GM23248 (cell line): ENCODE results near the gene WDR76.
"Not testable (repeated sequence)": the region's sequence is repeated elsewhere in the genome, so short reads cannot be mapped to it uniquely, and the experiment has no call there.

Experiments
- EZH2 ChIP-seq: fragments of 200-600 bp; sonication (generic); IDR thresholded peaks from 2 replicates; pipeline ENCODE4 v1.6.1; 2018; ENCODE audit warnings: antibody characterized with exemption, mild to moderate bottlenecking; ENCODE audit not compliant: insufficient read depth, poor library complexity, severe bottlenecking
- EZH2phosphoT487 ChIP-seq: fragments of 200-600 bp; sonication (generic); IDR thresholded peaks from 2 replicates; pipeline ENCODE4 v1.6.1; 2018; ENCODE audit warnings: antibody characterized with exemption, moderate library complexity, mild to moderate bottlenecking, low read depth; ENCODE audit not compliant: insufficient read depth

DNA sequence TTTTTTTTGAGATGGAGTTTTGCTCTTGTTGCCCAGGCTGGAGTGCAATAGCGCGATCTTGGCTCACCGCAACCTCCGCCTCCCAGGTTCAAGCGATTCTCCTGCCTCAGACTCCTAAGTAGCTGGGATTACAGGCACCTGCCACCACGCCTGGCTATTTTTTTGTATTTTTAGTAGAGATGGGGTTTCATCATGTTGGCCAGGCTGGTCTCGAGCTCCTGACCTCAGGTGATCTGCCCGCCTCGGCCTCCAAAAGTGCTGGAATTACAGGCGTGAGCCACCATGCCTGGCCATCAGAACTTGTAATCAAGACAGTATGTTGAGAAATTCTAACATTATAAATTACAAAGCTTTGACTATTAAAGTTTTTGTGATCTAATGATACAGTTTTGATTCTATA lies 39.8 kb downstream of the WDR76 start:
- not testable (repeated sequence) for TF ChIP-seq EZH2phosphoT487, EZH2
